RPMI8226 (cell line): ENCODE data around the gene FTO.
A peak's percentile ranks its signal among the peaks of the same experiment; 100 is the strongest.

Source experiments
- DNase-seq: peaks from one replicate; pipeline ENCODE4 v3.0.0-alpha.2; 2015

FTO gene

DNA sequence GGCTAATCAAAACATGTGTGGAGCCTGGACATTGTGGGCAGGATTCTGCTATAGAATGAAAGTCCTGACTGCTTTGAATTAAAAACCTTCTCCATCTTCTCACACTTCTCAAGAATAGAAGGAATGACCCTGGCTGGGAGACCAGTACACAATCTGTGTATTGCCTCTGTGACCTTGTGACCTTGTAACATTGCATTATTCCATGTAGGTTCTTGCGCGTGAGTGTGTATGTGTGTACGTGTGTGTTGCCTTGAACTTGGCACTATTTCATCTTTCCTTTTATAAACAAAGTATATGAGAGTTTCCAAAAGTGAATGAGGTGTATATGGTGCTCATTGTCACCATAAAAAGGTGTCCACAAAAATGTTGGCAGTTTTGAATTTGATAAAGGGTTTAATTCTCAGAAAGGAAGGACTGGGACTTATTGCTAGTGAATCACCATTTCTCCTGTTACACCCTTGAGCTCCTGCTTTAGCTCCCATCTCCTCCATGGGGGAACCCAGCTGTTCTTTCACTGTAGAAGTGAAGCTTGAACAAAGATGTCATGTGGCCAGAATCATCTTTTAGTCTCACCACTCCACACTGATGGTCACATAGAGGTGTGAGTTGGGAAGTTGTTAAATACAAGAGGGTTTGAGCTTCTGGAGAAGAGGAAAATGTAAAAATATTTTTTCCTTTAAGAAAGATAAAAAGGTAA lies 244.9 kb downstream of the FTO start:
- no peak for DNase-seq

- DNase-seq = no peak
These were observed 245.9 kb downstream of the FTO start for GRCh38 chr16:53949715-53950410.

GRCh38 chr16:53950677-53951076 lies 246.7 kb downstream of the FTO start:
- no peak for DNase-seq

GRCh38 chr16:53952215-53953208 lies 248.6 kb downstream of the FTO start:
- peak; percentile 66 for DNase-seq

DNA sequence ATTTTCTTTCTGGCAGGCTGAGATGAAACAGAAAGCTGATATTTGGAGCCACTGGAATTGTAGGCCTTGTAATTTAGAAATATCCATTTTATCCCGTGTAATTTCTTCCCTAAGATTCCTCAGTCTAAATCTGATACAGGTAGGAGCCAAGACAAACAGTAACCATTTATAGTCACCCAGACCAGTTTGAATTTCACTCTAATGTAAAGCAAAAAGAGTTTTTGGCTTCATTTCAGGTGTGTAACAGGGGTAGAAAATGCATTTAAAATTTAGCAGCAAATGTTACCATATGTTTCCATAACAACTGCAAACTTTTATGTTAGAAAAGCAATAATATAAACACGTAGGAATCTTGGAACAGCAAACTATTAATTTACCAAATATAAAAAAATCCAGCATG lies 249.4 kb downstream of the FTO start:
- DNase-seq = no peak

DNA sequence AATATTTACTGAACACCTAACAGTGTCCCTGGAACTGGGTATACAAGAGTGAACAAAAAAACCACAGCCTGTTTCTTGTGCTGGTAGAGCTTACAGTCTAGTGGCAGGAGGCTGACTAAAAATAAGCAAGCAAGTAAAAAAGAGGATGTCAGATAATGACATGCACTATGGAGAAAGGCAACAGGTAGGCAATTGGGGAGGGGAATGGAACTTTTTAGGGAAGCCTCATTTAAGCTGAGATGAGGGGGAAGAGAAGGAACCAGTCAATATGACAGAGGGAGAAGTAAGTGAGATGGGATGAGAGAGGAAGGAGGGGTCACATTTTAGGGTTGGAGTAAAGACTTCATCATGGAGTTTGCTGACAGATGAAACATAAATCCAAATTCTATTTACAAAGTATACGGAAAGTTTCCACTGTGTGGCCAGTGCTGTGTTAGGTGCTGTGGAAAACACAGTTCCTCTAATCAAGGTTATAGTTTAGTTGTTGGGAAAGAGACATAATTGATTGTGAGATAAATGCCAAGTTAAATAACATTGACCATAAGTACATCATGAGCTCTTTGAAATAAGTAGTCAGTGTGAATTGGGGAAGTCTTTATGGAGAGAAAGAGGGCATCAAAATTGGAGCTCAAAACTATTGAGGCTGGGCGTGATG lies 251.4 kb downstream of the FTO start:
- no peak for DNase-seq

GRCh38 chr16:53958341-53958880 lies 254.5 kb downstream of the FTO start:
- no peak for DNase-seq

DNA sequence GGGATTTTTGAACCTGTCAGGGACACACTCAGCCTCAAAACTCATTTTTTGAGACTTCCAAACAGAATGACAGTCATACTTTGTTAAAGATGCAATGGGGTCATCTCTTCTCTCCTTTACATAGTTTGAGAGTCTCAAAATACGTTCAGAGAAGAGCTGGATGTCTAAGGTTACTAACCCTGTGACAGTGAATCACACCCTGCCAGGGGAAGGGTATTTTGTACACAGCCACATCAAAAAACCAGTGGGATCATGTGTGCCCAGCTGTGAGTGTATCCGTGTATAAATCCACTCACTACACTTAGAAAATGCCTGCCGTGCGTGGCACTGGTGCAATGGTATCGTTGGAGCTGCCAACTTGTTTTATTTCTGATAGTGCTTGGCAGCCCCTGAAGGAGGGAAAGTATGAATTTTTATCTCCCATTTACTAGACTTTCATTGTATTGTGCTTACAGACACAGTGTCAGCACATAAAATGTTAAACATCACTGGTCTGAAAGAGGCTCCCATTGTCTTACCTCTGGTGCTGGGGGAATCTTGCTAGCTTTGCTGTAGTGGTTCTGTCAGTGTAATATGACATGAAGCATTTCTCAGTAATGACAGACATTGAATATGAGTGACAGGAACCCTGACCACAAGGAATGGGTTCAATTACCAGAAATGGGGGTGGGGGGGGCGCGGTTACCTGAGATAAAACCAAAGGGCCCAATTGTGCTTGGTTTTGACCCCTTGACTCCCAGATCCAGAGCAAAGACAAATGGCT lies 256.3 kb downstream of the FTO start:
- DNase-seq = no peak

DNA sequence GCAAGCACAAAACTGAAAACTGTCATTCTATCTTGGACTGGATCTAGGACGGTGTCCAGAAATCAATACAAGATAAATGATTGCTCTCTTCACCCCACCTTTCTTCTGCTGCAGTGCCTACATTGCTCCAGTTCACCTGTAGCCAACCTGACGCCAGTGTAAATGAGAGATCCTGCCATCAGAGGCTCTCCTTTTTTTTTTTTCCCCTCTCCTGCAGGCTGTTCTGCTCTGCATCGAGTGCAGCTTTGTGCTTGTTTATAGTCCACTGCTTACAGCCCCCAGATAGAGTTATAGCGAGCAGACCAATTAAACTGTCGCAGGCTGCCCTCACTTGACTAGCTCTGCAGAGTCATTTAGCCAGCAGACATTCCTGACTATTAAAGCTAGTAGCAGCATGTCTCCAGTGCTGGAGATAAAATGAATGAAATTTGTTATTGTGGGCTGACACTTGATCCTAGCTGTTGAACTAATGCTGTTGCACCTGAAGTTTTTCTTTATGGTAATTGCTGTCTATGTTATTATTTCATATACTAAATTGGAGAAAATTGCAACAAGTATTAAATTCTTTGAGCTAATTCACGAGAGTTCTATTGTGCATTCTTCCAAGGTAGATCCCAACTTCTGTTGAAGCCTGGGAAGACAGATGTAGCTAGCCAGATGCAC lies 257.1 kb downstream of the FTO start:
- DNase-seq = no peak

DNA sequence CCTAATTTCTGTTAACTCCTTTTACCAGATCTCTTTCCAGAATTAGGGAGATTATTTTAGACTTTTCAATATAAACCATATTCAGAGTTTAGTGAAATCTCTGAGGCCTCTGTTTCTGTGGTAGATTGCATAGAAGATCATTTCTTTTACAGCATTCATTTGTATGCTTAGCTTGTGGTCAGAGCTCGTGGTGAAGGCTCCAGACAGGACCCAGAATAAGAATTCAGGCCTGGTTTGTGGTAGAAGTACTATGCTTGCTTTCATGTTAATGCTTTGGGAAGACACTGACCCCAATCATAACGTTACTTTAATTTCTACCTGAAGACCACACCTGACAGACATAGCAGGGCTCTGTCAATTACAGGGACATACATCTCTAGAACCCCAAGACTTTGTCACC lies 258.1 kb downstream of the FTO start:
- no peak for DNase-seq

DNA sequence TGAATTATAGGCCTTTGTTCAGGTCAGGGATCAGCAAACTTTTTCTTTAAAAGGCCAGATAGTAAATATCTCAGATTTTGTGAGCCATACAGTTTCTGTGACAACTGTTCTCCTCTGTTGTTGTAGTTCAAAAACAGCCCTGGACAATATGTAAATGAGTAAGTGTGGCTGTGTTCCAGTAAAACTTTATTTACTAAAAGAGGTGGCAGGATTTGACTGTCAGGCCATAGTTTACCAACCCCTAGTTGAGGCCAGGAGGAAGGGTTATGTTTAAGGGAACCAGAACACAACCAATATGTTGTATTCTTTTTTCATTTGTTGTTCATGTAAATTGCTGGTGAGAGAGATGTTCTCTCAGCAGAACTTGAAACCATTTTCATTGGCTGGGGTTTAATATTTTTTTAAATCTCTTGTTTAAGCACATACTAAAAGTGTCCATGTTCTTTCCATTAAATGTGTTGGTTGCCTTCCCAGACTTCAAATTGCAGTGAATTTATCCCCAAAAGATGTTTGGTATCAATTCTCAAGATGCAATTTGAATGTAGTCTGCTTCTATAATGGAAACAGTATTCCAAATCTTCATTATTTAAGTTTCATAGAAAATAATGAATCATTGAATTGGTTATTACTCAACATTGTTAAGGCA lies 260.3 kb downstream of the FTO start:
- DNase-seq = no peak

DNA sequence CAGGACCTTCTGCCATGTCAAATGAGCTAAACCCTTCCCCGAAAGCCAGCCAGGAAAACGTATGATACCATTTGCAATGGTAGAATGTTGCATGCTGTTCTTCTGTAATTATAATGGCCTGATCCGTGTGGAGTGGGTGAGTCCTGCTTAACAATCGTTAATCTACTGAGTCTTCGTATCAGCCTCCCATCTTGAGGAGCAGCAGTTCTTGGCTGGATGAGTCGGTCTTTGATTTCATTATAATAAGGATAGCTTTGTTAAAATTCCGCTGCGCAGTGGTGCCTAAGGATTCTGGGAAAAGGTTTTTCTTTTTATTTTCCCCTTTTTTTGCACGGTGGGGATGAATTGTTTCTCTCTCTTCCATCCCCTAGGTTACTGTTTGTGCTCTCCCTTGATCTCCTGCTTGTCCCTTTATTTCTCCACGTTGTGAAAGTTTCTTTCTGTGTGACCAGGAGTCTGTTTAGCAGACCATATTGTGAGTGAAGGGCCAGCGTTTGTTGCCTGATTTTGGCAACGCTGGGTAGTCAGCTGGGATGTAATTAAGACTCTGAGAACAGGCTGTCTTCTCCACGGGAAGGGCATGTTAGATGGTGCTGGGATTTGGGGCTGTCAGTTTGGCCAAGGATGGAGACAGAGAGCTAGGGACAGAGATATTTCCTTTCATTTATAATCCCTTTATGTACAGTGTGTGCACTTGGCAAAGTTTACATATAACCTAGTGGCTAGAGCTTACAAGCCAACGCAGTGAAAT lies 263.0 kb downstream of the FTO start:
- DNase-seq = no peak

DNA sequence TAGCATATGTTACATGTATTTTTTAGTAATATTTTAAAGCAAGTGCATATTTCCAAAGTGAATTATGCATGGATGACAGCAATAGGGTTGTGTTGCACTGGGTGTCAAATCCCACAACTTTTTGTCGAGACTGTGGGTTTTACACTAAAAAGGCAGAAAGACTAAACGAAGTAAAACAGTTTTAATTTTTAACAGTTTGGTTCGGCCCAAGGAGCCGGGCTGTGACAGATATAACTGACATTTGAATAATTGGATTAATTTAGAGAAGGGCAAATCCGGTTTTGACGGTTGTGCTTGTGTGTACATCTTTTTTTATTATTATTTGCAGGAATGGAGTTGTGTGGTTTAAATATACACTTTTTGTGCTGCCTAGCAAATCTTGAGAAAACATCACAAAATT lies 263.6 kb downstream of the FTO start:
- no peak for DNase-seq

DNA sequence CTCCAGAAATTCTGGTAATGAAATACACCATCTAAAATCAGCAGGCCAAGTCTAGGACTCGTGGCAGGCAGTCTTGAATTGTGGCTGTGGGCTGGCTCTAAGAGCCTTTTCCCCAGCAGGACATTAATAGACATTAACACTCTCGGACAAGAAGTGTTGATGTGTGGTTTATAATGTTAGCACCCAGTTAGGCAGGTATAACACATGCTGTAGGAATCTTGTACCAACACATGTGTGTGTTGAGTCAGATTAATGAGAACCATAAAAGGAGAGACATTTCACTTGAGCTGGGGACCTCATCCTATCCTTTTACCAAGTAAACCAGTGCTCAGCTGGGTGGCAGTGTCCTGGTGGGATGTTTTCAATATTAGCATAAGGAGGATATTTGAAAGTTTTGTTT lies 264.5 kb downstream of the FTO start:
- no peak for DNase-seq

GRCh38 chr16:53968896-53969295 lies 264.9 kb downstream of the FTO start:
- no peak for DNase-seq

DNA sequence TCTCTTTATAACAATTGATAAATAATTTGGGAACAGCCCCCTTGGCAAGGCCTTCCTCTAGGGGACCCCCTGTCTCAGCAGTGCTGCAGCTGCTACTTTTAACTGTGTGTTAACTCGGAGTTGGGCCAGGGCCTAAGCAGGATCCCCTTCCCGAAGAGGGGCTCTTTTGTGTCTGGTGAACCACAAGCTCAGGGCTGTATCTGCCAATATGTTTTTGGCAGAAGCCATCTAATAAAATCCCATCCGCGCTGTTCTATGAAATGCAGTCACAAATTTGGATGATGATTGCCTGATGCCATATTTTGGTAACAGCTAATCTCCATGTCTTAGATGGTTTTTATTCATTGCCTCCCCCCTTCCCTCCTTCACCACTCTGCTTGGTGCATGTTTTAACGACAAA lies 267.7 kb downstream of the FTO start:
- DNase-seq = no peak

DNA sequence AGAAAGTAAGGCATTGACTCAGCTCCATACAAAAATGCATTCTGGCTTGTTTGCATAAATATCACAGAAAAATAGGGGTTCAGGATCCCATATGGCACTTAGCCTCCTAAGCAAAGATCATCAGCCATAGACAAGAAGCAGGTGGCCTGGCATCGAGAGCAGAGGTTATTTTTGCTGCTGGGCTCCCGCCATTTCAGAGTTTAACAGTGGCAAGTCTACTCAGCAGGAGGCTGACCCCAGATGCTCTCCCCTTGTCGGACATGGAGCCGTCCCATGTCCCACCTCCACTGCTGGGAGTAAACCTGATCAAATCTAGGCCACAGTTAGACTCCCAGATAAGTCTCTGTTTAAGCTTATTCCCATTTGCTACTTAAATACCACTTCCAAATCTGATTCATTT lies 269.1 kb downstream of the FTO start:
- DNase-seq = no peak

GRCh38 chr16:53974484-53975080 lies 270.6 kb downstream of the FTO start:
- no peak for DNase-seq

GRCh38 chr16:53980675-53981074 lies 276.7 kb downstream of the FTO start:
- no peak for DNase-seq

DNA sequence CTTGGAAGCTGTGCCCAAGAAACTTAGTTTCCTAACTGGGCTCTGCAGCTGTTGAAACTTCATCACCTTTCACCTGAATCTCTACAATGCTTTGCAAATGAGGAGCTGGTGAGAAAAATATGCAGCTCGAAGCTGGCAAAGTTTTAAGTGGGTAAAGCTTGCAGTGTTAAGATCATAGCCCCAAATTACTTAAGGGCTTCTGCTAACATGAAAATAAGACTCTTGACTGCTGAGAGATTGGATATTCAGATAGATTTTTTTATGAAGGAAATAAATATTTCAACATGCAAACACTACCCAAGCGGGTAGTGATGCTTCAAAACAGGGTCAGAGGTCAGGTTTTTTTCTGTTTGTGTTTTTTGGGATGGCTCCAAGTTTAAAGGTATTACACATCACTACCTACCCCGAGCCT lies 278.7 kb downstream of the FTO start:
- no peak for DNase-seq
